NCI-H2171 (cell line): Measurements from ENCODE around the gene HTR6.
"Not testable (repeated sequence)": the region's sequence is repeated elsewhere in the genome, so short reads cannot be mapped to it uniquely, and the experiment has no call there.

Source experiments
- DNase-seq: peaks from one replicate; lab custom pipeline; 2025; lab: John Stamatoyannopoulos, UW

Gene HTR6

DNA sequence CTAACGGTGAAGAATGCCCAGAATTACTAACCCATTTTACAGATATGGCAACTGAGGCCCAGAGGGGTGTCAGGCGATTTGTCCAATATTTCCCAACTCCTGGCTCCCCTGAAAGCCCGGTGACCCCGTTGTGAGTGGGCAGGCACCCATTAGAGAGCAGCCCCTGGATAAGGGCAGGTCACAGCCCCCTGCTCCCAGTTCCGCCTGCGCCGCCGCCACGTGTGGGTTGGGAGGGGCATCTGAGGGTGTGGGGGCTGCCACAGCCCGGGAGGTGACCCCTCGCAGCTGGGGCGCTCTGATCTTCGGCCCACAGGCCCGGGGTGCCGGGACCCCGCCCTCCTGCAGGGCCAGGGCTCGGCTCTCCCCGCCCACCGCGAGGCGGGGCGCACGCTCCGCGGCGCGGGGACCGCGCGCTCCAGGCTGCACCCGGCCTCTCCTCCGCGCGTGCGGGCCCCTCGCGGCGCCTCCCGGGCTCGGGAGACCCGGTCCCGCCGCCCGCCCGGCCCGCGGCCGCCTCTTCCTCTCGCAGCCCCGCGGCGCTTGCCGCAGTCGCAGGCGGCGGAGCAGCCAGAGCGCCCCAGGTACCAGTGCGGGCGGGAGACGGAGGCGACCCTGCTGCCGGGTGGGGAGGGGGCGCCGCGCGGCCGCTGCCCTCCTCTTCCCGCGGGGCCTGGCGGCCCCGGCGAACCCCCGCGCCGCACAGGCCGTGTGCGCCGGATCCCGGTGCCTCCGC, at the start of gene HTR6:
Gene HTR6 (plus strand): TSS at position 423 of the 733 bp plus-strand sequence. CDS start 879 bp downstream, outside the sequence.
- DNase-seq = peak; percentile 20

DNA sequence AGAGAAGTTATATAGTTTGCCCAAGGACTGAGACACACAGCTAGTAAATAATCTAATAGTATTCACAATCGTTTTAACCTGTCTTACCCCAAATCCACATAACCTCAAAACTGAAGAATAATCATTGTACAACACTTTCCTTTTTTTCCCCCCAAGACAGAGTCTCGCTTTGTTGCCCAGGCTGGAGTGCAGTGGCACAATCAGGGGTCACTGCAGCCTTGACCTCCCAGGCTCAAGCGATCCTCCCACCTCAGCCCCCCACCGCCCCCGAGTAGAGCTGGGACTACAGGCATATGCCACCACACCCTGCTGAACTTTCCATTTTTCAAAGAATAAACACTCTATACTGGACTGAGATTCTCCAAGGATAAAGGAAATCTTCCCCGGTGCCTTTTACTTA, 49.2 kb upstream of the HTR6 start:
- no peak for DNase-seq

DNA sequence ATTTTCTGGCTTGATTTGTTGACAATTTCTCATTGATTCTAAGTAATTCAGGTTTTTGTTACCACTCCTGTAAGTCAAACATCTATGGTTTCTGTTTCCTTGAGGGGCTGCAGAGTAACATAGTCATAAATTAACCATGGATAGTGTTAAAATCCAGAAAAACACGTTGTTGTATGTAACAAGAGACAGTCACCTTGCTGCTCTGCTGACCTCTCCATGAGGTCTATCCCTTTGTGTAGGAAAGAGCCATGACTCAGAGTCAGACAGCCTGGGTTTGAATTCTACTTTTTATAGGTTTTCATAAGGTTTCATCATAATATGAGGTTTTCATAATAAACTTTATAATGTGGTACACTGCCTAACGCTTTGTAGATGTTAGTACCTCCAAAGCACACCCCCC, 48.2 kb upstream of the HTR6 start:
- no peak for DNase-seq

DNA sequence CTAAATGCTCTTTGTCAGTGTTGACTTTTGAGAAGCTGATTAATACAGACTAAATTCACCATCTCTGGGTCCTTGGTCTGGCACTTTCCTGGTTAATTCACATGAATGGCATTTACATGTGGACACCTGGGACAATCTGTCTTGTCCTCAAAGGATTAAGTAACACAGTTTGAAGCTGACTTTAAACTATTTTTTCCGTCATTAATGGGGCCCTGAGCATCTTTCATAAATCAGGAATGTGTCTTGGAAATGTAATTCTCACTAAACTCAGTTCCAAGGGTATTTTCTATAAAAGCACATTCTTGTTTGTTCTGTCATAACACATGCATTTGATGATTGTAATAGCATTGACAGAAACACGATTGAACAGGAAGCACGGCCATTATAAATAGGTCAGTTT, 47.3 kb upstream of the HTR6 start:
- no peak for DNase-seq

DNA sequence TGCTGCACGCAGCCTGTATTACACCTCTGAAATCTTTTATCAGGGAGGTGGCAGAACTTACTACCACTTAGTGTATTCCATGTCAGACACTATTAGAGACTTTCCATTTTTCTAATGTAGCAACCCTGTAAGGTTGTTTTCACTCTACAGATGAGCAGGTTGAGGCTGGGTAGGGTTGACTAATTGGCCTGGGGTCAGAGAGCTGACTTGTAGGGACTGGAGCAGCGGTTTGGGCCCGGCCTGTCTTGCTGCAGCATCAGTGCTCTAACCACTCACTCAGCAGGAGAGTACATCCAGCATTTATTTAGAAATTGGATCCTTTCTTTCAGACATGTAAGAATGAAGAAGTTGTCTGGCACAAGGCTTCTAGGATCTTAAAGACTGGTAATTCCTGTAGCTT, 46.2 kb upstream of the HTR6 start:
- DNase-seq = no peak

DNA sequence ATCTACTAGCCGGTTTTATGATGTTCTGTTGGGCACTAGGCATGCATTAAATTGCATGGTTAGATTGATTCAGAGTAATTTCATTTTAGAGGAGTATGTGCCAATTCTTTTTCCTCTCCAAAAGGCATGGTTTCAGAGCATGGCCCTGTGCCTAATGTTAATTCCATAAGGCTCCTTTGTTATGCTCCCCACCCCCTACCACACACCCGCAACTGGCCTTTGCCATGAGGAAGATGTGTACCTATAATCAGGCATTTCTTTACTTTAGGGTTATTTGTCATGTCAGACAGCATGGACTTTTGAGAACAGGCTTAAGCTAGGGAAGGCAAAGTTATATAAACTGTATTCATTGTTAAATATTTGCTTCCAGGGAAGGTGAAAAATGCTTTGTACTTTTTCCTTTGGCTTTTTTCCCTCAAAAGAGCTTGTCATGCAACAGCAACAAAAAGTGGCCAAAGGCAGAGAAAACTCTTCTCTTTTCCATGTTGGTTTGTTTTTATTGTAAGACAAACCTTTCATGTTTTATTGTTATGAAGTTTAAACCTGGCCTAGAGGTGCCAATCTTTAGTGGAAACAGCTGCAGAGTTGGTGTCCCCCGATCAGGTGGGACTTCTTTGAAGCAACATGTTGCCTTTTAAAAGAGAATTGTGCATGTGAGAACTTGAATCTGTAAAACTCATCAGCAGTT, 44.8 kb upstream of the HTR6 start:
- no peak for DNase-seq

DNA sequence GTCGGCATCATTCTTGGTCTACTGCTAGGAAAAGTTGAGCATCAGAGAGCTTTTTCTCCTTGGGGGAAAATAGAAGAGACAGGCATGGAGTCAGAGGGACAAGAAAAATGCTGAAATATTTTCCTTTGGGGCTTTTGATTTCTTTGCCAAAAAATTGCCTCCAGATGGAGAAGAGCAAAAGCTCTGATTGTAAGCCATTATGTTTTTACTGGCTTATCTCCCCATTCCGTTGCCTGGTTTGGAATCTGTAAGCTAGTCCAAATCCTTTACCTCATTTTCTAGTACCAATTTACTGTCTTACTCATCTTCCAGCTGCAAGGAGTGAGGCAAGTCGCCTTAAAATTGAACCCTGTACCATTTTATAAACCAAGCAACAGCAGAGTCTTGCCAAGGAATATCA, 43.9 kb upstream of the HTR6 start:
- DNase-seq = no peak

DNA sequence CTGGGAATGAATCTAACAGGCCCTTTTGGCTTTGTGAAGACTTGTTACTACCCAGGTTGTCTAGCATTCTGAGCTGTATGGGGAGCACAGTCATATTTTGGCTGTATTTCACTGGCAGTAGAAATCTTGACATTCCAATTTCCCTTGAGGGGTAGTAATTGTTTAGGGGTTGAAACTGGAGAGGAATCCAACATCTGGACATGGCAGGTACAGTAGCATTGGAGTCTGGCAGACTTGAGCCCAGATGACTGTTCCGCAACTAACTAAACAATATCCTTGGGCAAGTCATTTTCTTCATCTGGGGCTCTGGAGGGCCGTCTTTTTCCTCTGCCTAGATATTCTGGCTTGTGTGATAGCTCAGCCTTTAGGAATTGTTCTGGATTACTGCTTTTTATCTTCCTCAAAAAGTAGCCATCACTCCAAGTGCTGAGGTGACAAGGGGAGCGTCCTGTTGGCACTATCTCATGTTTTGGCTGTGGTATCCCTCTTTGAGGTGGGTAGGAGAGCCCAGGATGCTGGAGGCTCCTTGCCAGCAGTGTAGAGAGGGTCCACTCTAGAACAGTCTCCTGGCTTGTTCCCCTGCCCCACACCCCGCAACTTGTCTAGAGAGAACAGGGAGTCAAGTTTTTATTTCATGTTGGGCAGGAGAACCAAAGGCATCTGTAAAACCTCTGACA, 43.3 kb upstream of the HTR6 start:
- DNase-seq = no peak

DNA sequence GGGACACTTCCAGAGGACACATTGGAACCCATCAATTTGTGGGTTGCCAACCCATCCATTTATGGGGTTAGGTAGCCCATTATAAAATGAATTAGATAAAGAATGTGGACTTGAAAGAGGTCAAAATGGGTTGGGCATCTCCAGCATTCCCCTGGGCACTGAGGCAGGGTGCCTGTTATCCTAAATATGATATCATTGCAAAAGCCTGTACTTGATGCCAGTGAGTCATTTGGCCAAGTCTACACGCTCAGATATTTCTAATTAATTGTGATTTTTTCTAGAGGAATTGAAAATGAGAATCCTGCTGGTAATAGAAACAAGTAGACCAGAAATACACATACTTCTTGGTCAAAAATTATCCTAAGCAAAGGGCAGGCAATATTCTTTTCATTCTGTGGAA, 42.5 kb upstream of the HTR6 start:
- no peak for DNase-seq

DNA sequence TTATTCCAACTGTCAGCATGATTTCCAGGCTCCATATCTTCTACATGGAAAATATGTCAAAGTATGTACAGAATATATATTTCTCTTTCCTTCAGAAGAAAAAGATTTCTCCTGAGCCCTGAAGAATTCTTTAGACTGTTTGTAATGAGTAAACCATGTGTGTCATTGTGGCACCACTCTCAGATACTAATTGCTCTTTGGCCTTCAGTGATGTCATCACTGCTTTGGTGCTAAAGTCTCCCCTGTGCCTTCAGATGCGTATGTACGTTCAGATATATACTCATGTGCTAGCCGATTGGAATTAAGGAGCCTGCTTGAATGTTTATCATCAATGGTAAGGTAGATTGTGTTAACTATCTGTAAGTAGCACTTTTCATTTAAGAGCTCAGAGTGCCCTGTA, 41.2 kb upstream of the HTR6 start:
- no peak for DNase-seq

DNA sequence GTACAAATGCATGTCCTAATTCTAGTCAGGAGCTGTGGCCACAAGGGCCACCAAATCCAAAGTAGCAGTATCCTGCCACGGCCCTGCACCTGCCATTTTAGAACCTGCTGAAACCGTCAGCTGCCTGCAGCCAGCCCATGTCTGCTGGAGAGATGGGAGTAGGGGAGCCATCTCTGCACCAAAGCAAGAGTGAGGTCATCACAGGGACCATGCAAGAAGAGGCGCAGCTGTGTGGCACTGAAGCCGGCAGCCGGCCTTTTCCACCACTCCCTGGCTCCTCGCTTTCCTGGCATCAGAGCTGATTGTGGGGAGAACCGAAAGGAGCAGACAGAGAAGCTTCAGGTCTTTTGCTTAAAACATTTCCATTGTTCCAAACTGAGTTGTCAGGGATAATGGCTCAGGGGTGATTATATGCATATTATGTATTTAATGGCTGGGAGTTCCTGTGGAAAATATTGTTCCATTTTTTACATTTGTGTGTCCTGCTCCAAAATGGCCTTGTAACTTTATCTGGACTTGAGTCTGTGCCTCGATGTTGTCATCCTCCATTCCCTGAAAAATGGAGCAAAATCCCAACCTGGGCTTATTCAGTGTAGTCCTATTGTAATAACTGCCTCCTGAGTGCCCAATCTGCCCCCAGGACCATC, 39.3 kb upstream of the HTR6 start:
- DNase-seq = no peak

DNA sequence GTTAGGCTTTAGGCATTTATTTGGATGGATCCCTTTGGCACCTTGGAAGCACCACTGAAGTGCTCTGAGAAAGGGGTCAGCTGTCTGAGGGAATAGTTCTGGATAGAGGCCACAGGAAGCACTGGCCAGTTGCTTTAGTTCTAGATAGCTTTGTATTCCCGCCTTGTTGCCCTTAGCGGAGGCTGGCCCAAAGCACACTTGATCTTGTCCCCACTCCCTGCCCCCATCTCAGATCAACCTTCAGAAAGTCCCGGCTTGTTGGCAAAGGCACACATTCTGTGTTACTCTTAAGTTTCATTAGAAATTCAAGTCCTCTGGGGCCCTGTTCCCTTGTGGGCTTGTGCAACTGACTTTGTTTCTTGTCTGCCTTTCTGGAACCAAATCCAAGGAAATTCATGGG, 35.8 kb upstream of the HTR6 start:
- no peak for DNase-seq

DNA sequence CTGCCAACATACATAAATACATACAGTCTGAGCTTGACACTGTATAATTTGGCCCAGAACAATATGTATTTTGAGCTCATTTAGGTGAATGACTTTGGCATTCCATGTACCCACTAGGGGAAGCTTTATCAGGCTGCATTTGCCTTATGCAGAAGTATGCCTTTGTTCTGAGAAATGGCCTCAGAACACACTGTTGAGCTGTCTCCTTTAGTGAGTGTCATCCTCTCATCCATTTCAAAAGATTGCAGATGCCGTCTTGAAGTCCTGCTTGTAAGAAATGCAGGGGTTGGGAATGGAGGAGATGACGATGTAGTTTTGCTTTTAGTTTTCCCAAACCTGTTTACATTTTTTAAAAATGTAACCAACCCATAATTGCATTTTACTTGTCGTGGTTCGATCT, 35.3 kb upstream of the HTR6 start:
- no peak for DNase-seq

DNA sequence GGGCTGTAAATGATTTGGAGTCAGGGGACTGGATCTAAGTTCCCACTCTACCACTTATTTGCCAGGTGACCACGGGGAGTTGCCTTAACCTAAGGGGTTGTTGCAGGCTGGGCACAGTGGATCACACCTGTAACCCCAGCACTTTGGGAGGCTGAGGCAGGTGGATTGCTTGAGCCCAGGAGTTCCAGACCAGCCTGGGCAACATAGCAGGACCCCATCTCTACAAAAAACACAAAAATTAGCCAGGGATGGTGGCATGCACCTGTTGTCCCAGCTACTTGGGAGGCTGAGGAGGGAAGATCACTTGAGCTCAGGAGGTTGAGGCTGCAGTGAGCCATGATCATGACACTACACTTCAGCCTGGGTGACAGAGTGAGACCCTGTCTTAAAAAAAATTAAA, 34.5 kb upstream of the HTR6 start:
- DNase-seq = not testable (repeated sequence)

DNA sequence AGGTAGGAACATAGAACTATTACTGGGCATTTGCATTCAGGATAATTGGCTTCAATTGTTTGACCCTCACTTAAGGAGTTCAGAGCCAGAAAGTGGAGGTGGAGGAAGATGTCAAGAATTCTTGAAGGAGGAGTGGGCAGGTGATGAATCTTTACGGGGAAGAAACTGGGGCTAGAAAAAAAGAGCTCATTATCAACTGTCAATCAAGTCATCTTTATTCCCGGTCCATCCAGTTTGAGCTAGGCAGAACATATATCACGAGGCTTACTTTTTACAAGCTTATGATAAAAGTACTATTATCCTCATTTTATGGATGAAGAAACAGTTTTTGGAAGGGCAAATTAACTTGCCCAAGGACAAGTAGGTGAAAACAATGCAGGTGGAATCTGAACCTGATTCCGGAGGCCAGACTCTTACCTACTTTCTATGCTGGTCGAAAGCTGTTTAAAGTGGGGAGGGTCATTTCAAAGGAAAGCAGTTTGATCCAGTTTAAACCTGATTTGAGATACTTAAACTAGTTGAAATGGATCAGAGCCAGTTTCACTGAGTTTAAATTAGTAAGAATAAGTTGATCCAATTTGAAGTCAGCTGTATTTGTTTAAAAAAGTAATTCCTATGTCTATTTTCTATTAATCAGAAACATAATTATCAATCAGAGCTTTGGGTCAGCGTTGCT, 33.8 kb upstream of the HTR6 start:
- DNase-seq = no peak

DNA sequence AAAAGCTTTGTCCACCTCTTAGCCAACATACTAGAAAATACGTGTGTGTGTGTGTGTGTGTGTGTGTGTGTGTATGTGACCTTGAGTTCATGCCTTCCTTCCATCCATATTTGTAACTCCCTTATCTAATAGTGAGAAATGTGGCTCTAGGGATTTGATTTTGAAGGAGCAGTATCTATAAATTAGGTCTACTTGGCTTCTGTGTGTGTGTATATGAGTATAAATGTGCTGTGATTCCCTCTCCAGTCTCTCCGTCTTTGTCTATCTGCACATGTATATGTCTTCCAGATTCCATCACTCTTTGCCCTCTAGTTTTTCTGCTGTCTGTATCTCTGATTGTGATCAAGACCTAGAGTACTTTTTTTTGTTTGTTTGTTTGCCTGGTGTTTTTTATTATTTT, 32.5 kb upstream of the HTR6 start:
- DNase-seq = no peak

DNA sequence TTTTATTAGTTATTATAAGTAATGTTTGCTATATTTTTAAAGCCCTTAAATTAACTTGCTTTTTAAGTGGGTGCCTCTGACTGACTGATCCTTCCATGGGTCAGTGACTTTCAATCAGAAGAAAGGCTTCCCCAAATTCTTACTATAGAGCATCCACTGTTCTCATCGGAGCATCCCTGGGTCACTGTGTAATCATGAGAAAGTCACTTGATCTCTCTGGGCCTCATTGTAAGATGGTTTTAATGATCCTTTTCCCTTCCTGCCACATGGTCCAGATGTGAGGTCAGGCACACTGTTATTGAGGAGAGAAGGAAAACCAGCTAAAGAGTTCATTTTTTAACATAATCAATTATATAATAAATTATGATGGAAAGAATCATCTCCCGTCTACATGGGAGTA, 31.6 kb upstream of the HTR6 start:
- no peak for DNase-seq

DNA sequence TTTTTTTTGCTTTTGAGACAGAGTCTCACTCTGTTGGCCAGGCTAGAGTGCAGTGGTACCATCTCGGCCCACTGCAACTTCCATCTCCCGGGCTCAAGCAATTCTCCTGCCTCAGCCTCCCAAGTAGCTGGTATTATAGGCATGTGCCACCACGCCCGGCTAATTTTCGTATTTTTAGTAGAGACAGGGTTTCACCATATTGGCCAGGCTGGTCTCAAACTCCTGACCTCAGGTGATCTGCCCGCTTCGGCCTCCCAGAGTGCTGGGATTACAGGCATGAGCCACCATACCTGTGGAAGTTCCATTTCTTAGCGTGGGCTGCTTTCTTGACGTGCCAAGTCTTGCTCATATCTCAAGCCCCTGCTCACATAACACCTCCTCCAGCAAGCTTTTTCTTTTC, 29.6 kb upstream of the HTR6 start:
- DNase-seq = not testable (repeated sequence)

DNA sequence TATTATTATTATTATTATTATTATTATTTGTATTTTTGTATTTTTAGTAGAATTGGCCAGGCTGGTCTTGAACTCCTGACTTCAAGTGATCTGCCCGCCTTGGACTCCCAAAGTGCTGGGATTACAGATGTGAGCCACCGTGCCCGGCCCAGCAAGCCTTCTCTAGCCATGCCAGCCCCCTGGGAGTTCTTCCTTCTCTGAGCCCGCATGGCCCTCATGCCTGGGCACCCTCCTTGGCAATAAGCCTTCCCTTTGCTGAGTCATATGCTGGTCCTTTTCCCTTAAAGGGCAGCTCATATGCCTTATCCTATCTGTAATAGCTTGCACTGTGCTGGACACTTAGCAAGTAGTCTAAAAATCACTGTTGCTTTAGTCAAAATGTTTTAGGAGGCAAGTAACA, 29.0 kb upstream of the HTR6 start:
- no peak for DNase-seq

DNA sequence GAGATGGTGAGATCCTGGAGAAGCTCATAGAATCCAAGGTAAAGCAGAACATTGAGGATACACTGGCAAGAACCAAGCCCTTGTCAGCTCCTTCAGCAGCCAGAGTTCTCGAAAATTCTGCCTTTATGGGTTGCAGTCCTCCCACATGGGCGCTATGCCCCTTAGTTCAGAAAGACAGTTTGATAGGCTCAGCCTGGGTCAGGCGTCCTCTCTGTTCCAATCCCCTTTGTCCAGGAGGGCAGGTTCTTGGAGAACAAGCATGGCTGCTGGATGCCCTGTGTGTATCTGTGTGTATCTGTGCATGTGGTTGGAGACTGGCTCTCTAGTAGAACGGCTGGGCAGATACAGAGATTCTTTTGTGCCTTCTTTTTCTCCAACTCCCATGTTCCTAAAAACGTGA, 28.6 kb upstream of the HTR6 start:
- no peak for DNase-seq

DNA sequence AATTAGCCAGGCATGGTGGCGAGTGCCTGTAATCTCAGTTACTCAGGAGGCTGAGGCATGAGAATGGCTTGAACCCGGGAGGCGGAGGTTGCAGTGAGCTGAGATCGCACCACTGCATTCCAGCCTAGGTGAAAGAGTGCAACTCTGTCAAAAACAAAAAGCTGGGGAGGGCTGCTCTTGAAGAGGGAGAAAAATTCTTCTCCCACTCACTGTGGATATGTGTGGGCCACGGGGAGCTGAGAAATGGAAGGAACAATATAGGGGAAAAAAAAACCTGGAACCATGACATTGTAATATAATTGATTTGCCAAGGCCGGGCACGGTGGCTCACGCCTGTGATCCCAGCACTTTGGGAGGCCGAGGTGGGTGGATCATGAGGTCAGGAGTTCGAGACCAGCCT, 27.9 kb upstream of the HTR6 start:
- DNase-seq = not testable (repeated sequence)

DNA sequence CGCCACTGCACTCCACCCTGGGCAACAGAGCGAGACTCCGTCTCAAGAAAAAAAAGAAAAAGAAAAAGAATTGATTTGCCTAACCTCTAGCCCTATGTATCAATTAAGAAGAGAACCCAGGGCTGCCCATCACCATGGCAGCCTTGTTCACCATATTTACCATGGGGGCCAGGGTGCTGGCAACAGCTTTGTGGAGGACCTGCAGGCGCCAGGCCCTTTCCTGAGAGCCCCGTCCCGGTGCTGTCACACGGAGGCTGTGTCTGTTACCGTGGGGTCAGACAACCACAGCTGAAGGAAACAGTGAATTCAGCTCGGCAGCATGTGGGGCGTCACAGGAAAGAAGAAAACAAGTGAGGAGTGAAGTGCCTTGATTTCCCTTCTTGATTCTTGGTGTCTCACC, 27.1 kb upstream of the HTR6 start:
- DNase-seq = no peak
